SK-N-SH (cell line): Measurements from ENCODE around the gene ZNF490.

Experiments
- EP300 ChIP-seq, 2 experiments: IDR thresholded peaks; 2 replicates each; pipeline versions ENCODE4 v1.4.0 to v1.6.1; 2012; ENCODE audit warnings: borderline replicate concordance in 1 of 2, low read depth in 1 of 2, low read length in 1 of 2
- GABPA ChIP-seq: IDR thresholded peaks from 2 replicates; pipeline ENCODE4 v1.4.0; 2012; ENCODE audit warnings: low read depth, mild to moderate bottlenecking
- GATA2 ChIP-seq: sonication (generic); formaldehyde crosslinking; IDR thresholded peaks from 2 replicates; pipeline ENCODE4 v1.5.0; 2020; ENCODE audit warnings: mild to moderate bottlenecking, missing genetic modification reagents
- TAF1 ChIP-seq: IDR thresholded peaks from 2 replicates; pipeline ENCODE4 v1.6.1; 2012; ENCODE audit warnings: low read depth, mild to moderate bottlenecking, low read length, moderate library complexity, borderline replicate concordance
- TF ChIP-seq, protein P1 (sequence below): fragments of 200-600 bp; sonication (generic); IDR thresholded peaks from 2 replicates; pipeline ENCODE4 v1.6.1; 2017; ENCODE audit warnings: antibody characterized with exemption, mild to moderate bottlenecking, moderate library complexity
- TF ChIP-seq, protein P2 (sequence below): IDR thresholded peaks from 2 replicates; pipeline ENCODE4 v1.4.0; 2012; ENCODE audit warnings: low read depth, borderline replicate concordance
- TF ChIP-seq, protein P3 (sequence below): fragments of 150-350 bp; IDR thresholded peaks from 2 replicates; pipeline ENCODE4 v1.6.1; 2017; ENCODE audit warnings: antibody characterized with exemption, low read length, low read depth, borderline replicate concordance
- TF ChIP-seq, protein P4 (sequence below): IDR thresholded peaks from 2 replicates; pipeline ENCODE4 v1.4.0; 2012; ENCODE audit warnings: low read depth

DNA sequence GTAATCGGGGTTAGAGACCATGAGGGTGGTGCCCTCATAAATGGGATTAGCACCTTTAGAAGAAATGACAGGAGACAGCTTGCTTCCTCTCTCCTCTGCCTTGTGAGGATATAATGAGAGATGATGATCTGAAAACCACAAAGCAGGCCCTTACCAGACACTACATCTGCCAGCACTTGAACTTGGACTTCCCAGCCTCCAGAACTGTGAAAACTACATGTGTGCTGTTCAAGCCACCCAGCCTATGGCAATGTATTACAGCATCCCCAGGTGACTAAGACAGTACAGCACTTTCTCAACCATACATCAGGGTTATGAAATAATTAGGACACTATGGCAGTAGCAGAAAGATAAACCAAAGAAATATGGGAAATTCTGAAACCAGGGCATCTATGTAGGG is 66.8 kb downstream of the ZNF490 start:
- TF ChIP-seq, protein P1, sequence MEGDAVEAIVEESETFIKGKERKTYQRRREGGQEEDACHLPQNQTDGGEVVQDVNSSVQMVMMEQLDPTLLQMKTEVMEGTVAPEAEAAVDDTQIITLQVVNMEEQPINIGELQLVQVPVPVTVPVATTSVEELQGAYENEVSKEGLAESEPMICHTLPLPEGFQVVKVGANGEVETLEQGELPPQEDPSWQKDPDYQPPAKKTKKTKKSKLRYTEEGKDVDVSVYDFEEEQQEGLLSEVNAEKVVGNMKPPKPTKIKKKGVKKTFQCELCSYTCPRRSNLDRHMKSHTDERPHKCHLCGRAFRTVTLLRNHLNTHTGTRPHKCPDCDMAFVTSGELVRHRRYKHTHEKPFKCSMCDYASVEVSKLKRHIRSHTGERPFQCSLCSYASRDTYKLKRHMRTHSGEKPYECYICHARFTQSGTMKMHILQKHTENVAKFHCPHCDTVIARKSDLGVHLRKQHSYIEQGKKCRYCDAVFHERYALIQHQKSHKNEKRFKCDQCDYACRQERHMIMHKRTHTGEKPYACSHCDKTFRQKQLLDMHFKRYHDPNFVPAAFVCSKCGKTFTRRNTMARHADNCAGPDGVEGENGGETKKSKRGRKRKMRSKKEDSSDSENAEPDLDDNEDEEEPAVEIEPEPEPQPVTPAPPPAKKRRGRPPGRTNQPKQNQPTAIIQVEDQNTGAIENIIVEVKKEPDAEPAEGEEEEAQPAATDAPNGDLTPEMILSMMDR: no peak
- TF ChIP-seq, protein P2, sequence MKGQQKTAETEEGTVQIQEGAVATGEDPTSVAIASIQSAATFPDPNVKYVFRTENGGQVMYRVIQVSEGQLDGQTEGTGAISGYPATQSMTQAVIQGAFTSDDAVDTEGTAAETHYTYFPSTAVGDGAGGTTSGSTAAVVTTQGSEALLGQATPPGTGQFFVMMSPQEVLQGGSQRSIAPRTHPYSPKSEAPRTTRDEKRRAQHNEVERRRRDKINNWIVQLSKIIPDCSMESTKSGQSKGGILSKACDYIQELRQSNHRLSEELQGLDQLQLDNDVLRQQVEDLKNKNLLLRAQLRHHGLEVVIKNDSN: no peak
- no peak for TF ChIP-seq GATA2
- no peak for TF ChIP-seq TAF1
- TF ChIP-seq, protein P3, sequence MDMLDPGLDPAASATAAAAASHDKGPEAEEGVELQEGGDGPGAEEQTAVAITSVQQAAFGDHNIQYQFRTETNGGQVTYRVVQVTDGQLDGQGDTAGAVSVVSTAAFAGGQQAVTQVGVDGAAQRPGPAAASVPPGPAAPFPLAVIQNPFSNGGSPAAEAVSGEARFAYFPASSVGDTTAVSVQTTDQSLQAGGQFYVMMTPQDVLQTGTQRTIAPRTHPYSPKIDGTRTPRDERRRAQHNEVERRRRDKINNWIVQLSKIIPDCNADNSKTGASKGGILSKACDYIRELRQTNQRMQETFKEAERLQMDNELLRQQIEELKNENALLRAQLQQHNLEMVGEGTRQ: no peak
- TF ChIP-seq EP300 (IDR thresholded peaks at IDR 0.05; ENCODE audit: borderline replicate concordance in 1 of 2, low read depth in 1 of 2, low read length in 1 of 2): no peak
- no peak for TF ChIP-seq GABPA
- TF ChIP-seq, protein P4, sequence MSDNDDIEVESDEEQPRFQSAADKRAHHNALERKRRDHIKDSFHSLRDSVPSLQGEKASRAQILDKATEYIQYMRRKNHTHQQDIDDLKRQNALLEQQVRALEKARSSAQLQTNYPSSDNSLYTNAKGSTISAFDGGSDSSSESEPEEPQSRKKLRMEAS: no peak
